HG02763 (cell line): ENCODE measurements around the gene FMN2.
"Not testable (repeated sequence)": the region's sequence is repeated elsewhere in the genome, so short reads cannot be mapped to it uniquely, and the experiment has no call there.

ENCODE experiments used
- ATAC-seq: cut with Tn5 transposase; IDR thresholded peaks from one replicate; pipeline ENCODE4 v1.9.1; 2021; ENCODE audit warnings: mild to moderate bottlenecking, moderate library complexity; ENCODE audit not compliant: unreplicated experiment

Gene FMN2

GRCh38 chr1:240244968-240245628, 153.4 kb downstream of the FMN2 start:
- no peak for ATAC-seq

- no peak for ATAC-seq
Observed at GRCh38 chr1:240245629-240246020, 153.9 kb downstream of the FMN2 start.

DNA sequence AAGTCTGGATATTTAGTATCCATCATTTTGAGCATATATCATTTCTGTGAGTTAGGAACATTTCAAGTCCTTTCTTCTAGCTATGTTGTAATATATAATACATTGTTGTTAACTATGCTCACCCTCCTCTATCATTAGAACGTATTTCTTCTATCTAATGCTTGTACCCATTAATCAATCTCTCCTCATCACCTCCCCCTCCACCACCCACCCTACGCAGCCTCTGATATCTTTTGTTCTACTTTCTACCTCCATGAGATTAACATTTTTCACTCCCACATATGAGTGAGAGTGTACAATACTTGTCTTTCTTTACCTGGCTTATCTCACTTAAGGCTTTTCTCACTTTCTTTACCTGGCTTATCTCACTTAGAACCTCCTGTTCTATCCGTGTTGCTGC, 156.2 kb downstream of the FMN2 start:
- ATAC-seq = no peak

GRCh38 chr1:240254006-240254405, 162.3 kb downstream of the FMN2 start:
- ATAC-seq = no peak

- no peak for ATAC-seq
Observed at GRCh38 chr1:240254778-240255291, 163.2 kb downstream of the FMN2 start.

- ATAC-seq = no peak
Observed at GRCh38 chr1:240255922-240256321, 164.2 kb downstream of the FMN2 start.

GRCh38 chr1:240256836-240257503, 165.3 kb downstream of the FMN2 start:
- no peak for ATAC-seq

GRCh38 chr1:240258910-240259309, 167.2 kb downstream of the FMN2 start:
- ATAC-seq = no peak

DNA sequence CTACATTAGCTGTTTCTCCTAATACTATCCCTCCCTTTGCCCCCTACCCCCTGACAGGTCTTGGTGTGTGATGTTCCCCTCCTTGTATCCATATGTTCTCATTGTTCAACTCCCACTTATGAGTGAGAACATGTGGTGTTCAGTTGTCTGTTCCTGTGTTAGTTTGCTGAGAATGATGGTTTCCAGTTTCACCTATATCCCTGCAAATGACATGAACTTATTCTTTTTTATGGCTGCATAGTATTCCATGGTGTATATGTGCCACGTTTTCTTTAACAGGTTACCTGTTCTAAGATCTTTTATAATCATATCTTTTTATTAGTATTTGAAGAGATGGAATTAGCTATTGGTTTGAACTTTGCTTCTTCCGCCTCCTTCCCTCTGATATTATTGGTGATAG, 172.8 kb downstream of the FMN2 start:
- not testable (repeated sequence) for ATAC-seq

DNA sequence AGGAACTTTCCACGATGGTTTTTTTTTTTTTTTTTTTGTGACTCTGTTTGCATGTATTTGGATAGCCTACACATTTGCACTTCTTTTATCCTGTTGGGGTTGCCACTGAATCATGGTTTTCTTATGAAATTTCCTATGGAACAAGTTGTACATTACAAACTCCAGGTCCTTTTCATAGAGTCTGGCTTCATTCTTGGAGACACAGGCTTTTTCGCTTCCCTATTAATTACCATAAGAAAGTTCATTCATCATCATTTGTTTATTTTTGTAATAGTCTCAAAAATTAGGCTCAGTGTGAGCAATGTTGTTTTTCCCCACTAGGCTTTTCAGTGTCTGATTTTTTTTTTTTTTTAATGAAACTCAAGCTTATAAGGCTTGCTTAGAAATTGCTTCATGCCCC, 179.4 kb downstream of the FMN2 start:
- ATAC-seq = no peak

DNA sequence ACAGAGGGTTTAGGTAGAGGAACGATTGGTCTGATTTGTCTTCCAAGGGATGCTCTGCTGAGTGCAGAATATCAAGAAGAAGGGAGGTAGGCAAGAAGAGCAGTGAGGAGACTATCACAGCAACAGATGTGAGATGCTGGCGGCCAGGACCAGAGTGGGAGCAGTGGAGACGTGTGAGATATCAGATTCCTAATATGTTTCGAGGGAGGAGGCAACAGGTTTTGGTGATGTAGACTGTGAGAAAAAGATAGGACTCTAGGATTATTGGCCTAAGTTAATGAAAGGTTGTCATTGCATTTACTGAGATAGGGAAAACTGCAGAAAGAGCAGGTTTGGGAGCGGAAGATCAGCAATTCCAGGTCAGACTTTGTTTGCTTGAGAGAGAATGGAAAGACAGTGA, 182.9 kb downstream of the FMN2 start:
- ATAC-seq = no peak

DNA sequence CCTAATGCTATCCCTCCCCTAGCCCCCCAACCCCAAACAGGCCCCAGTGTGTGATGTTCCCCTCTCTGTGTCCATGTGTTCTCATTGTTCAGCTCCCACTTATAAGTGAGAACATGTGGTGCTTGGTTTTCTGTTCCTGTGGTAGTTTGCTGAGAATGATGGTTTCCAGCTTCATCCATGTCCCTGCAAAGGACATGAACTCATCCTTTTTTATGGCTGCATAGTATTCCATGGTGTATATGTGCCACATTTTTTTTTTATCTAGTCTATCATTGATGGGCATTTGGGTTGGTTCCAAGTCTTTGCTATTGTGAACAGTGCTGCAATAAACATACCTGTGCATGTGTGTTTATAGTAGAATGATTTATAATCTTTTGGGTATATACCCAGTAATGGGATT, 183.5 kb downstream of the FMN2 start:
- ATAC-seq = not testable (repeated sequence)

- no peak for ATAC-seq
Observed at GRCh38 chr1:240278082-240278481, 186.4 kb downstream of the FMN2 start.

GRCh38 chr1:240280560-240281322, 189.1 kb downstream of the FMN2 start:
- no peak for ATAC-seq

GRCh38 chr1:240282061-240282830, 190.6 kb downstream of the FMN2 start:
- no peak for ATAC-seq

- no peak for ATAC-seq
Observed at GRCh38 chr1:240284656-240285414, 193.2 kb downstream of the FMN2 start.

- no peak for ATAC-seq
Observed at GRCh38 chr1:240285540-240285939, 193.9 kb downstream of the FMN2 start.

GRCh38 chr1:240287722-240288121, 196.0 kb downstream of the FMN2 start:
- ATAC-seq = no peak

GRCh38 chr1:240293706-240294105, 202.0 kb downstream of the FMN2 start:
- ATAC-seq = no peak

- no peak for ATAC-seq
Observed at GRCh38 chr1:240294566-240294965, 202.9 kb downstream of the FMN2 start.
